Right renal cortex interstitium (tissue), 3 donors: ENCODE measurements around the gene MMP25. TPM values are rescaled to one million over a fixed set of nuclear protein-coding genes. Genes with fewer than 3 reads are reported as not detected.
A peak's percentile ranks its signal among the peaks of the same experiment; 100 is the strongest.

ENCODE experiments used
- DNase-seq, 3 donors: peaks; one replicate each; pipeline ENCODE4 v3.0.0-alpha.2; 2013; ENCODE audit warnings: low read depth in 3 of 3, low spot score in 2 of 3
- polyA plus RNA-seq, 3 donors: library from polyadenylated mRNA; unstranded; fragments of 120-200 nt; gene quantifications; one replicate each; pipeline ENCODE4 v1.2.1, GENCODE V29; 2013; ENCODE audit not compliant: insufficient read length in 3 of 3

The MMP25 gene
- polyA plus RNA-seq, 3 donors, result 0.35 to 0.82 (median 0.79) TPM

DNA sequence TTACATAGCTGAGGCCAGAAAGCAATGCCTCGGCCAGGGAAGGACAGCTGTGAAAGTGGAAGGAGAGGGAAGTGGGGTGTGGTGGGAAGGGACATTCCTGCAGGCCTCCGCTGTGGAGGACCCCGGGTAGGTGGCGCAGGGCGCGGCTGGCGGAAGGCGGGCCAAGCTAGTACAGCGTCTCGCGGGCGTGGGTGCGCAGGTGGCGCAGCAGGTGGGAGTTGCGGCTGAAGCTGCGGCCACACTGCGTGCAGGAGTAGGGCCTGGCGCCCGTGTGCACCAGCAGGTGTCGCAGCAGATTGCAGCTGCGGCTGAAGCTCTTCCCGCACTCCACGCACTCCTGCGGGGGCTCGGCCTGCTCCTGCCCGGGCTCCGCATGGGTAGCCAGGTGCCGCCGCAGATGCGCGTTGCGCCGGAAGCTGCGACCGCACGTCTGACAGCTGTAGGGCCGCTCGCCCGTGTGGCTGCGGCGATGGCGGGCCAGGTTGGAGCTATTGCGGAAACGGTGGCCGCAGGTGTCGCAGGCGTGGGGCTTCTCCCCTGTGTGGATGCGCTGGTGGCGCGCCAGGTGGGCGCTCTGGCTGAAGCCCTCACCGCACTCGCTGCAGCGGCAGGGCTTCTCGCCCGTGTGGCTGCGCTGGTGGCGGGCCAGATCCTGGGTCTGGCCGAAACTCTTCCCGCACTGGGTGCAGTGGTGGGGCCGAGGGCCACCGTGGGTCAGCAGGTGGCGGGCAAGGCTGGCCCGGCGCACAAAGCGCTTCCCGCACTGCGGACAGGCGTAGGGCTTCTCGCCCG, 42.8 kb downstream of the MMP25 start:
- no peak for DNase-seq

DNA sequence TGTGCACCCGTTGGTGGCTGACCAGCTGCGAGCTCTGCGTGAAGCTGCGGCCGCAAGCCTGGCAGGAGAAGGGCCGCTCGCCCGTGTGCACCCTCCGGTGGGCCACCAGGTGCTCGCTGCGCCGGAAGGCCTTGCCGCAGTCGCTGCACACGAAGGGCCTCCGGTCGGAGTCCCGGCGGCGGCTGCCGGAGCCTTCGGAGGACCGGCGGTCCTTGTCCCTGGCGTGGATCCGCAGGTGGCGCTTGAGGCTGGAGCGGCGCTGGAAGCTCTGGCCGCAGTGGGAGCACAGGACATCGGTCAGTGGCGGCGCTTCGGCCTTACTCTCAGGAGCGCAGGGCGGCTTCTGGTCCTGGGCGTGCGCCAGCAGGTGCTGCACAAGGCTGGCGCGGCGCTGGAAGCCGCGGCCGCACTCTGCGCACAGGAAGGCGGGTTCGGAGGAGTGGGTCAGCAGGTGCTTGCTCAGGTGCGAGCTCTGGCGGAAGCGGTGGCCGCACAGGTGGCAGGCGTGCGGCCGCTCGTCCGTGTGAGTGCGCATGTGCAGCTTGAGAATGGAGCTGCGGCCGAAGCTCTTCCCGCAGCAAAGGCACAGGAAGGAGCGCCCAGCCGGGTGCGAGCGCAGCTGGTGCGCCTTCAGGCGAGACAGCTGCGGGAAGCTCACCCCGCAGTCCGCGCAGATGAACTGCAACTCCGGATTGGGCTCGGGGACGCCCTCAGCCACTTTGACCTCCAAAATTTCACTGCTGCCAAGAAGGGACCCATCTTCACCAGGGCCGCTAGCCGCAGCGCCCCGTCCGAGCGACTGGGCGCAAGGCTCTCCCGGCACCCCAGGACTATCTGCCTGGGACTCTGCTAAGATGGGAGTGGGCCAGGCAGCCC, 43.6 kb downstream of the MMP25 start:
- no peak for DNase-seq

DNA sequence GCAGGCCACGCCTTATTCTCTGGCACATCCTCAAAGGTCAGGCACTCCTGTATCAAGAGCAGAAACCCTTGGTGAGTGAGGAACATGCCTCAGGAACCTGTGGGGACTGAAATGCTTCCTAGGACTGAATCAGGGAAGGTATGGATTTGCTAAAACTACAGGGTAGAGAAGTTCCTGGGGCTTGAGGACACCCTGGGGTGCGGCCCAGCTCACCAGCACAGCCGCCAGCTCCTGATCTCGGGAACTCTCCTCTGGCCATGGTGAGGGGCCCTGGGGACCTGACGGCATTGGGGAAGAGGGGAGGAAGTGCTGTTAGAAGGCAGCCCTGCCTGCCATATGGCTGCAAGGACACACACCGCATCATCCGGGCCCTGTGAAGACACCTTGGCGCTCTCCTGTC, 45.2 kb downstream of the MMP25 start:
- DNase-seq, result no peak

DNA sequence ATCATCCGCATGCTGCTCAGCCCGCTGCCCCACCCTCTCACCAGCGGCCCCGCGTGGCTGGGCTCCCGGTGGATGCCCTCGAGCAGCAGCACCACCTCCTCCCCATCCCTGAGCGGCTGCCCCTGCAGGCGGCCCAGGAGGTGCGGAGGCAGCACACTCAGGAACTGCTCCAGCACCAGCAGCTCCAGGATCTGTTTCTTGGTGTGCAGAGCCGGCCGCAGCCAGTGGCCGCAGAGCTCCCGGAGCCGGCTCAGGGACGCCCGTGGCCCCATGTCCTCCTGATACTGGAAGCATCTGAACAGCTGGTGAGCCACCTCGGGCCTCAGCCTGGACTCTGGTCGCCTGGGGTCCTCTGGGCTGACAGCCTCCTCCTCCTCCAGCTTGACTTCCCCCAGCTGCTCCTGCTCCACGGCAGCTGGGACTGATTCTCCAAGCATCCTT, 46.2 kb downstream of the MMP25 start:
- no peak for DNase-seq

DNA sequence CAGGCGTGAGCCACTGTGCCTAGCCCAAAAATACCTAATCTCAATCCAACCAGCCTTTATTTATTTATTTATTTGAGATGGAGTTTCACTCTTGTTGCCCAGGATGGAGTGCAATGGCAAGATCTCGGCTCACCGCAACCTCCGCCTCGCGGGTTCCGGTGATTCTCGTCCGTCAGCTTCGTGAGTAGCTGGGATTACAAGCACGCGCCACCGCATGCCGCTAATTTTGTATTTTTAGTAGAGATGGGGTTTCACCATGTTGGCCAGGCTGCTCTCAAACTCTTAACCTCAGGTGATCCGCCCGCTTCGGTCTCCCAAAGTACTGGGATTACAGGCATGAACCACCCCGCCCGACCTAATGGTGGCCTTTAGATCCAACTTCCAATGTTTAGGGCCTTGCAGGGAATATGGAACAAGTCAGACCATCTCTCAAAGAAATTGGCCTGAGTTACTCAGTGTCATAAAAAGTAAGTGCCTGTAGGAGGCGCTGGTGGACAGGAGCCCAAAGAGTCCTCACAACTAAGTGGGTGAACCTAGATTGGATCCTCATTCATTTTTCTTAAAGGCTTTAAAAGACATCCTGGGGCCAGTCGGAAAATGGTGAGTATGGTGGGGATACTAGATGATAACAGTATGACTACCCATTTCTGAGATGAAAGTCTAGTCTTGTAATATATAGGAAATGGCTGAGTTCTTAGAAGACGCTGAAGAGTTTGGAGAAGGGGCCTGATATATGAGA, 48.1 kb downstream of the MMP25 start:
- no peak for DNase-seq

DNA sequence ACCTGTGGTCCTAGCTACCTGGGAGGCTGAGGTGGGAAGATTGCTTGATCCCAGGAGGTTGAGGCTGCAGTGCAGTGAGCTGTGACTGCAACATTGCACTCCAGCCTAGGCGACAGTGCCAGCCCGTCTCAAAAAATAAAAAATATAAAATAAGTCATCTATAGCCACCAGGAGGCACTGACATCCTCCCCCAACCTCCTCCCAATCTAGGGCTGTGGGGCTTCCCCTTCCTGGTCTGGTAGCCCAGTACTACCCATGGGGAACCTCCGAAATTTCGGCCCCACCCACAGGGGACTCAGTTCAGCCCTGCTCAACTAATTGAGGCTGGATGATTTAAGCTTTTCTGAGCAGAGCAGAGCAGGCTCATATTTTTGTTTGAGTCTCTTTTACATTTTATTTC, 49.5 kb downstream of the MMP25 start:
- DNase-seq, result no peak

DNA sequence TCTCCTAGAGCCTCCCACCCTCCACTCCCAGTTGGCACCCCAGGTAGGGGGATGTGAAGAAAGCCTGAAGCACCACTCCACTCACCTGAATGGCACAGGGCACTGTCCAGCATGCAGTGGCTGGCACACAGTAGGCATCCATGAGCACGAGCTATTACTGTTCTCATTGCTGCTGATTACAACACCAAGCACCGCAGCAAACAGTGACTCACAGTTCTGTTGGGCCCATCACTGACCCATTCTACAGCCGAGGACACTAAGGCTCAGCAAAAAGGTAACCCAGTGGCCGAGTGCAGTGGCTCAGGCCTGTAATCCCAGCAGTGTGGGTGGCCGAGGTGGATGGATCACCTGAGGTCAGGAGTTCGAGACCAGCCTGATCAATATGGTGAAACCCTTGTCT, 50.0 kb downstream of the MMP25 start:
- no peak for DNase-seq

DNA sequence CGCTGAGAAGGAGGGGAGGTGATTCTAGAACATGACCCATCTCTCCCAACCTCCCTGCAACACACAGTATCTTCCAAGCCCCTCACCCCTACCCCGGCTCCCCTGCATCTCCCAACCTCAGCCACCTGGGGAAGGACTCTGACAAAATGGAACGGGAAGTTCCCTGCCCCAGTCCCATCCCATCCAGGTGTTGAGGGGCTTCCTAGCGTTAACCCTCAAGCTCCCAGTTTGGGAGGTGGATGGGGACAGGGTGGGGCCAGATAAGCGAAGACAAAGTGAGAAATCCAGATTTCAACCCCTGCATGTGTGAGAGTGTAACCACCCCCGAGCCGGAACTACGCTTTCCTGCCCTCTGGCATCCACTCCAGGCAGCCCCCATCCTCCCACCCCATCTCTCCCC, 50.9 kb downstream of the MMP25 start:
- DNase-seq, result no peak

DNA sequence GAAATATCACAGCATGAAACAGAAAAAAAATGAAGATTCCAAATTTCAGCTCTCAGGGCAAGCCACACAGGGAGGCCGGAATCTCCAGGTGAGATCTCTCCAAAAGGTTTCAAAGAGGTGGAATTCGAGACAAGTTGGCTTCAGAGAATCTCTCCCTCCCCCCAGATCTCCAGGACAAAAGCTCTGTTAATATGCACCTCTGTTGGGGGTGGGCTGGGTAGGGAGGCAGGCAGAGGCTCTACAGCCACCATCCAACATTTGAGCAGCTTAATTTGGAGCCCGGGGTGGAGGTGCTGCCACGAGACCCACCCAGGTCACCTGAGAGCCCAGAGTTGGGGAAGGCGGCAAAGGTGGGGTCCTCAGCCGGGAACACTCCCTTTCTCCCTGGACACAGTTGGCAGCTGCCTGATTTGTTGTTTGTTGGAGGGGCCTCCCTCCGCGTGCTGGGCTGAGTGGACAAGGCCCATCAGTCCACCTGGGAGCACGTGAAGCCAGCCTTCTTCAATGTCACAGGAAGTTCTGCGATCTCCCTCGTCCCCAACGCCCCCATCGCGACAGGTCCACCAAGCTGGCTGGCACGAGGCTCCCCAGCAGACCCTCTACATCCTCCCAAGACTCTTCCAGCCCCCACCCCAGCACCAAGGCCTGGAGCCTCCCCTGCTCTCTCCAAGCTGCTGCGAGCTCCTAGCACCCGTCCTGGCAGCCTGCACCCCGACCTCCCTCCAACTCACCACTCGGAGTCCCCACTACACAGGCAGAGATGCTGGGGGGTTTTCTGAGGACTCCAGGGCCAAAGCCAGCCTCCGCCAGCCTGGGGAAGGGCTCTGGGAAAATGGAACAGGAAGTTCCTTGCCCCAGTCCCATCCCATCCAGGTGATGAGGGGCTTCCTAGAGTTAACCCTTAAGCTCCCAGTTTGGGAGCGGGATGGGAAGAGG, 52.4 kb downstream of the MMP25 start, which contains the start of gene ZSCAN10:
Gene ZSCAN10, minus strand, starts transcription at position 836 of the 936 bp plus-strand sequence. CDS start 6,357 bp downstream, outside the sequence.
- no peak for DNase-seq

DNA sequence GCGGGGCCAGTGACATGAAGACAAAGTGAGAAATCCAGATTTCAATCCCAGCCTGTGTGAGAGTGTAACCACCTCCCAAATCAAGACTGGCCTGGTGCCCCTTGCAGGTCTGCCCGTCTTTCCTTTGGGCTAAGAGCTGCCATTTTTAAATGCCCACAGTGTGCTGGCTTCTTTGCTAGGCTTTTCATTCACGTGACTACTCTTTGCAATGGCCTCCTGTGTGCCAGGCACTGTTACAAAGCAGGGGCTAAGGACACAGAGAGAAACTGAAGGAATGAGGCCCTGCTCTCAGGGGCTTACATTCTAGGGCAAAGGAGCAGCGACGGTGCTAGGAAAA, 53.0 kb downstream of the MMP25 start:
- DNase-seq, result no peak

DNA sequence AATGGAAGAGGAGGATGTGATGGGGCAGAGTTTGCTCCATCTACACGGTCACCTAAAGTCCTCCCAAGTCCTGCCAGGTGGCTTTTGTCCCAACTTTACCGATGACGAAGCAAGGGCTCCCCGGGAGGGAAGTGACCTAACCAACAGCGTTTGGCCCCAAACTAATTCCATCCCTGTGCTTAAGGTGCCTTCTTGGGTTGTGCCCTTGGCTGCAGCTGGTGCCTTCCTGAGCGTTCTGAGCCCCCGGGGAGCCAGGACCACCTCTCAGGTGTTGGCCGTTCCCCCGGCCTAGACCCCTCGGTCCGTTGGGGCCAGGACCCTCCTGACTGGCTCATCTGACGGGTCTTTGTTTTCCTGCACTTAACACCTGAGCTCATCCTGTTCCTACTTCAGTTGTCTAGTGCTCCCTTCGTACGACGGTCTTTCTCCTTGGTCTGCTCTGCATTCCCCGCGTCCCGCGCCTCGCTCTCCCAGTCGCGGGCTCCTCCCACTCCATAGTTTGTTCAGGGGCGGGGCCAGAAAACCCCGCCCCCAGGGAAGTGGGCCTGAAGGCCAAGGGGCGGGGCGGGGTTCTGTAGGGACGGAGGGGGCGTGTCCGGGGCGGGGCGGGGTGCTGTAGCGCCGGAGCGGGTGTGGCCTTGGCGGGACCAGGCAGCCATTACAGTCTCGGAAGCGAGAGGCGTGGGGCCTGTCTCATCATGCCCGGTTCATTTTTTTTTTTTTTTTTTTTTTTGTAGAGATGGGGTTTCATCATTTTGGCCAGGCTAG, 53.6 kb downstream of the MMP25 start:
- peak in 1 of 3 donors; percentile 78 for DNase-seq

DNA sequence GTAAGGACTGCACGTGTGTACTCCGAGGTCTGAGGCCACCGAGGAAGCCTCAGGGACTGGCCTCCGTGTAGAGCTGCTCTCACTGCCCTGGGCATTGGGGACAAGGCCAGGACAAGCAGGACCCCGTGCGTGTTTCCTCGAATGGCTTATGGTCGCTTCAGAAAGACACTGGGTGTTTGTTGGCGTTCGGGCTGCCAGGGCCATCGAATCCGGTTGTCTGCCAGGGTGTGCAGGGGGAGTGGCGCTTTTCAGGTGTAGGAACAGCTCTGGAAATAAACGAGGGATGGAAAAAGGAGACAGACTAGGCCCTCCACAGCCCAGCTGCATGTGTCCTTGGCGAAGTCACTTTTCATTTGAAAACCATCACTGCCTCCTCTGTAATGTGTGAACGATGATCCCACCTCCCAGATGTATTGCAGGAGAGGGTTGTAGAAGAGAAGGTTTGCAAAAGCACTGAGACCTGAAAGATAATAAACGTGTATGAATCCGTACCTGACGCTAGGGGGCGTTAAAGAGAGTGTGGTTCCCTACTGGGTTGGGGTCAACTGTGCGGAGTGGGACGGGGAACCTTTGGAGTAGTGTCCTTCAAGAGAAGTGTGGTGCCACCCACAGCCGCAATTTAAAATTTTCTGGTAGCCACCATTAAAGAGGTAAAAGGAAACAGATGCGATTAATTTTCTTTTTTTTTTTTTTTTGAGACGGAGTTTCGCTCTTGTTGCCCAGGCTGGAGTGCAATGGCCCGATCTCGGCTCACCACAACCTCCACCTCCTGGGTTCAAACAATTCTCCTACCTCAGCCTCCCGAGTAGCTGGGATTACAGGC, 54.9 kb downstream of the MMP25 start:
- no peak for DNase-seq

DNA sequence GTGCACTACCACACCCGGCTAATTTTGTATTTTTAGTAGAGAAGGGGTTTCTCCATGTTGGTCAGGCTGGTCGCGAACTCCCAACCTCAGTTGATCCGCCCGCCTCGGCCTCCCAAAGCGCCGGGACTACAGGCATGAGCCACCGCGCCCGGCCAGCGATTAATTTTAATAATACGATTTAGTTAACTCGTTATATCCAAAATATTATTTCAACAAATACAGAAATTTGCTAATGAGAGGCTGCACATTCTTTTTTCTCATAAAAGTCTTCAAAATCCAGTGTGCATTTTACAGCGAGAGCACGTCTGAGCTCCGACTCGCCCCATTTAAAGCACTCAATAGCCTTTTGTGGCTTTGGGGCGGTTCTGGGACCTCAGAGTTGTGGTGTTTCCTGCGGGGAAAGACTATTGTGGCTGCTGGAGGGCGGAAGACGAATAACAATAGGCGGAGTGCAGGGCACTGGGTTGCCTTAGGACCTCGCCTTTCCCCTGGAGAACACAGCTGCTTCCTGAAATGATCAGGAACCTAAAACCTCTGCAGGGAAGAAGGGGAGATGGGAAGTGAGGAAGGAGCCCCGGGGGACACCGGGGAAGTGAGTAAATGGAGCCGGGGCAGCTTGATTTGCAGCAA, 55.6 kb downstream of the MMP25 start:
- DNase-seq, result no peak

DNA sequence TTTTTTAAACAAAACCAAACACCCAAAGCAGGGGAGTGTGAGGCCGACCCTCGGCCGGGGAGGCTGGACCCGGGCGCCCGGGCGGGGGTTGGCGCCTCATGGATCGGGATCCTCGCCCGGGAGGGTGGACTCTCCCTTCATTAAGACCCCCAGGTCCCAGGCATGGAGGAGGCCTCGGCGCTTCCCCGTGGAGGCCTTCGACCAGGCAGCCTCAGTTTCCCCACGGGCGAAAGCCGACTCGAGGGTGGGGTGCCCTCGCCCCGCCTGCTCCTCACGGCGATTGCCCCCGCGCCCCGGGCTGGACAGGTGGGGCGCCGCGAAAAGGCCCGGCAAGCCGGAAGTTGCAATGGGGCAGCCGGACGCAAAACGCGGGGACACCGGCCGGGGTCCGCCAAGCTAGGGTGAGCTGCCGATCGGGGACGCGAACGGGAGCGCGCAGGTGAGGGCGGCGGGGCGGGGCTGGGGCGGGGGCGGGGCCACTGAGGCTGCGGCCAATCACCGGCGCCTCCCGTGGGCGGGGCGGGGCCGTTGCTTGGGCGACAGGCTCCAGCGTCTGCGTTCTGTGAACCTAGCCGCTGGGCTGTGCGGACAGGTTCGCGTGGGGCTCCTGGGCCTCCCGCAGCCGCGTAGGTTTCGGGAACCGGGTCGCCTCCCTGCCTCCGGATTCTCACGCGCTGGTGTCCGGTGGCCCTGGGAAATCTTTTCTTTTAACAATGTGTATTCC, 60.0 kb downstream of the MMP25 start:
- DNase-seq, result peak in 2 of 3 donors; percentile 78 to 81
